Gastroesophageal sphincter (tissue), 4 donors: ENCODE measurements around the gene PIWIL4. TPM values are rescaled to one million over a fixed set of nuclear protein-coding genes. Genes with fewer than 3 reads are reported as not detected.

Source experiments
- ATAC-seq: fragments of 150-250 bp; one replicate; pipeline ENCODE4 v1.9.1; 2016; ENCODE audit warnings: mild to moderate bottlenecking, moderate library complexity
- H3K27ac ChIP-seq, 4 donors: fragments of 200-600 bp; sonication (generic) in 3 of 4; 1 replicate in 3 of 4; 2 replicates in 1 of 4; pipeline ENCODE4 v1.5.1; 2016 to 2019
- H3K27me3 ChIP-seq: fragments of 200-600 bp; sonication (generic); one replicate; pipeline ENCODE4 v1.5.1; 2019
- H3K36me3 ChIP-seq, 2 donors: fragments of 200-600 bp; sonication (generic); one replicate each; pipeline ENCODE4 v1.5.1; 2019; ENCODE audit warnings: control low read depth in 1 of 2
- H3K4me1 ChIP-seq, 3 donors: fragments of 200-600 bp; sonication (generic); 1 replicate in 2 of 3; 2 replicates in 1 of 3; pipeline ENCODE4 v1.5.1; 2016 to 2019; ENCODE audit warnings: control low read depth in 2 of 3
- H3K4me3 ChIP-seq, 2 donors: fragments of 200-600 bp; sonication (generic); one replicate each; pipeline ENCODE4 v1.5.1; 2019; ENCODE audit warnings: mild to moderate bottlenecking in 1 of 2, moderate library complexity in 1 of 2
- H3K9me3 ChIP-seq, 3 donors: fragments of 200-600 bp; sonication (generic); one replicate each; pipeline ENCODE4 v1.5.1; 2017 to 2019; ENCODE audit warnings: control low read depth in 2 of 3
- CTCF ChIP-seq, 4 experiments: fragments of 200-600 bp in 2 of 4; fragments of 450-650 bp in 2 of 4; sonication (generic) in 1 of 4; IDR thresholded peaks; one replicate each; pipeline ENCODE4 v1.5.1; 2017 to 2019; ENCODE audit warnings: antibody characterized with exemption in 4 of 4, mild to moderate bottlenecking in 2 of 4, moderate library complexity in 2 of 4
- EP300 ChIP-seq: sonication (generic); formaldehyde crosslinking; IDR thresholded peaks from one replicate; pipeline ENCODE4 v1.6.1; 2017; ENCODE audit warnings: antibody characterized with exemption, mild to moderate bottlenecking
- POLR2A ChIP-seq, 2 donors: fragments of 450-650 bp; IDR thresholded peaks; one replicate each; pipeline ENCODE4 v1.6.1; 2017; ENCODE audit warnings: antibody characterized with exemption in 2 of 2, mild to moderate bottlenecking in 2 of 2, moderate library complexity in 1 of 2
- POLR2AphosphoS5 ChIP-seq: sonication (generic); formaldehyde crosslinking; IDR thresholded peaks from one replicate; pipeline ENCODE4 v1.6.1; 2017; ENCODE audit warnings: antibody characterized with exemption
- WGBS, 2 donors: methylation state at CpG; one replicate each; pipeline ENCODE4 v1.1.5; 2018; ENCODE audit warnings: low coverage in 1 of 2; 5-methylcytosine and 5-hydroxymethylcytosine counted together
- total RNA-seq, 4 donors: library from RNA; depleted of rRNA; stranded (reverse); fragments of >200 nt; gene quantifications; one replicate each; pipeline ENCODE4 v1.1.0, GENCODE V29; 2016

The PIWIL4 gene
- total RNA-seq, 4 donors from 2014 or later = 2.0 to 8.5 (median 6.0) TPM

- Histone ChIP-seq H3K36me3 (no peaks in the 10 kb centered on the region), H3K27me3 (no peaks in the 10 kb centered on the region), H3K4me1 (peaks cover 0 to 11% (median 0%) of the 10 kb centered on the region in 3 donors), H3K9me3 (no peaks in the 10 kb centered on the region), H3K27ac (no peak overlapping the region), H3K4me3 (no peak overlapping the region)
- TF ChIP-seq EP300 = no peak
- no peak for TF ChIP-seq POLR2A (IDR thresholded peaks at IDR 0.05)
- TF ChIP-seq POLR2AphosphoS5 = no peak
- no peak for TF ChIP-seq CTCF (IDR thresholded peaks at IDR 0.05)
- ATAC-seq = no peak
Measured at GRCh38 chr11:94557421-94557820, 9.7 kb upstream of the PIWIL4 start.

GRCh38 chr11:94557992-94558391, 9.2 kb upstream of the PIWIL4 start:
- H3K27ac ChIP-seq = no peak overlapping the region
- no peak for ATAC-seq
- H3K27me3 ChIP-seq = no peaks in the 10 kb centered on the region
- no peaks in the 10 kb centered on the region for H3K9me3 ChIP-seq
- H3K4me1 ChIP-seq = peaks cover 0 to 12% (median 0%) of the 10 kb centered on the region in 3 donors
- no peak overlapping the region for H3K4me3 ChIP-seq
- TF ChIP-seq POLR2A (IDR thresholded peaks at IDR 0.05) (no peak), EP300 (no peak), CTCF (IDR thresholded peaks at IDR 0.05) (no peak), POLR2AphosphoS5 (no peak)
- H3K36me3 ChIP-seq = no peaks in the 10 kb centered on the region
- 33% methylated on average over 1 of the region's 1 CpG for WGBS, 2 donors

GRCh38 chr11:94558468-94558867, 8.7 kb upstream of the PIWIL4 start:
- no peak overlapping the region for H3K27ac ChIP-seq
- peaks cover 0 to 17% (median 0%) of the 10 kb centered on the region in 3 donors for H3K4me1 ChIP-seq
- no peak overlapping the region for H3K4me3 ChIP-seq
- H3K9me3 ChIP-seq = no peaks in the 10 kb centered on the region
- no peaks in the 10 kb centered on the region for H3K27me3 ChIP-seq
- WGBS, 2 donors = 100% methylated on average over 1 of the region's 1 CpG
- no peaks in the 10 kb centered on the region for H3K36me3 ChIP-seq
- no peak for ATAC-seq
- TF ChIP-seq CTCF (IDR thresholded peaks at IDR 0.05) = no peak
- no peak for TF ChIP-seq EP300
- TF ChIP-seq POLR2A (IDR thresholded peaks at IDR 0.05) = no peak
- no peak for TF ChIP-seq POLR2AphosphoS5

- no peak for ATAC-seq
- WGBS, 2 donors = 80 to 95% methylated on average over 1 to 4 of the region's 4 CpGs
- TF ChIP-seq POLR2A (IDR thresholded peaks at IDR 0.05) (no peak), CTCF (IDR thresholded peaks at IDR 0.05) (no peak), EP300 (no peak), POLR2AphosphoS5 (no peak)
Measured at GRCh38 chr11:94558932-94559331, 8.2 kb upstream of the PIWIL4 start.

GRCh38 chr11:94559361-94559760, 7.8 kb upstream of the PIWIL4 start:
- no peak for ATAC-seq
- TF ChIP-seq POLR2A (IDR thresholded peaks at IDR 0.05) = no peak
- no peak for TF ChIP-seq EP300
- no peak for TF ChIP-seq POLR2AphosphoS5
- no peak for TF ChIP-seq CTCF (IDR thresholded peaks at IDR 0.05)
- no peak overlapping the region for H3K4me3 ChIP-seq
- H3K27me3 ChIP-seq = no peaks in the 10 kb centered on the region
- H3K36me3 ChIP-seq = no peaks in the 10 kb centered on the region
- H3K9me3 ChIP-seq = no peaks in the 10 kb centered on the region
- no peak overlapping the region for H3K27ac ChIP-seq
- 67 to 74% methylated on average over 1 to 2 of the region's 2 CpGs for WGBS, 2 donors
- H3K4me1 ChIP-seq = peaks cover 0 to 22% (median 0%) of the 10 kb centered on the region in 3 donors

More at GRCh38 chr11:94558932-94559331, 8.2 kb upstream of the PIWIL4 start:
- H3K4me3 ChIP-seq = no peak overlapping the region
- no peaks in the 10 kb centered on the region for H3K27me3 ChIP-seq
- peaks cover 0 to 22% (median 0%) of the 10 kb centered on the region in 3 donors for H3K4me1 ChIP-seq
- H3K36me3 ChIP-seq = no peaks in the 10 kb centered on the region
- H3K27ac ChIP-seq = no peak overlapping the region
- H3K9me3 ChIP-seq = no peaks in the 10 kb centered on the region
